ENCODE data around the gene WDR46.

DNA sequence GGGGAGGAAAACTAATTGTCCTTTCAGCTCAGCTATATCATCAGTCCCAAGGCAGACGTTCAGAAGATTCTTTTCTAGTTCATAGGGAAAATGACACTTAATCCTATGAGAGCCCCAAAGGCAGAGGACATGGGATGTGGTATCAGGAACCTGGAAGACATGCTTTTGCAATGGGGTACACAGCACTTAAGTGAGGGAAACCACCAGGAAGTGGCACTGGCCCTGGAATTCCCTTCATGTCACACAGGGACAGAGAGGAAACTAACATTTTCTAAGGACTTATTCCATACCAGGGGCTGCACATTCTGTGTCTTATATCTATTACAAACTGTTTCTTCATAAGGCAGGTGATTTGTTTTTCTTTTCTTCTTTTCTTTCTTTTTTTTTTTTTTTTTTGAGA is 45.6 kb downstream of the WDR46 start:
- TF ChIP-seq, protein P1, sequence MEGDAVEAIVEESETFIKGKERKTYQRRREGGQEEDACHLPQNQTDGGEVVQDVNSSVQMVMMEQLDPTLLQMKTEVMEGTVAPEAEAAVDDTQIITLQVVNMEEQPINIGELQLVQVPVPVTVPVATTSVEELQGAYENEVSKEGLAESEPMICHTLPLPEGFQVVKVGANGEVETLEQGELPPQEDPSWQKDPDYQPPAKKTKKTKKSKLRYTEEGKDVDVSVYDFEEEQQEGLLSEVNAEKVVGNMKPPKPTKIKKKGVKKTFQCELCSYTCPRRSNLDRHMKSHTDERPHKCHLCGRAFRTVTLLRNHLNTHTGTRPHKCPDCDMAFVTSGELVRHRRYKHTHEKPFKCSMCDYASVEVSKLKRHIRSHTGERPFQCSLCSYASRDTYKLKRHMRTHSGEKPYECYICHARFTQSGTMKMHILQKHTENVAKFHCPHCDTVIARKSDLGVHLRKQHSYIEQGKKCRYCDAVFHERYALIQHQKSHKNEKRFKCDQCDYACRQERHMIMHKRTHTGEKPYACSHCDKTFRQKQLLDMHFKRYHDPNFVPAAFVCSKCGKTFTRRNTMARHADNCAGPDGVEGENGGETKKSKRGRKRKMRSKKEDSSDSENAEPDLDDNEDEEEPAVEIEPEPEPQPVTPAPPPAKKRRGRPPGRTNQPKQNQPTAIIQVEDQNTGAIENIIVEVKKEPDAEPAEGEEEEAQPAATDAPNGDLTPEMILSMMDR (IDR thresholded peaks at IDR 0.05; ENCODE audit: low read depth, low read length): no peak
- TF ChIP-seq POLR2A (IDR thresholded peaks at IDR 0.05; ENCODE audit: extremely low read depth, insufficient read length) (no peak), MYC (IDR thresholded peaks at IDR 0.05; ENCODE audit: low read depth, low read length) (no peak)
- TF ChIP-seq, protein P2, sequence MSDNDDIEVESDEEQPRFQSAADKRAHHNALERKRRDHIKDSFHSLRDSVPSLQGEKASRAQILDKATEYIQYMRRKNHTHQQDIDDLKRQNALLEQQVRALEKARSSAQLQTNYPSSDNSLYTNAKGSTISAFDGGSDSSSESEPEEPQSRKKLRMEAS (IDR thresholded peaks at IDR 0.05; ENCODE audit: low read depth, low read length): no peak

Measured in NB4 (cell line).